PFSK-1 (cell line): Measurements from ENCODE around the gene PRKAG2.

ENCODE experiments used
- FOXP2 ChIP-seq: optimal IDR thresholded peaks from 2 replicates; pipeline ENCODE3; 2011; ENCODE audit warnings: borderline replicate concordance, control low read depth, inconsistent platforms; ENCODE audit not compliant: insufficient read depth; ENCODE audit errors: extremely low read length, extremely low read depth
- POLR2AphosphoS5 ChIP-seq: IDR thresholded peaks from 2 replicates; pipeline ENCODE4 v1.6.1; 2012; ENCODE audit warnings: low read depth, mild to moderate bottlenecking, control low read depth, low read length, moderate library complexity
- SIN3A ChIP-seq: IDR thresholded peaks from 2 replicates; pipeline ENCODE4 v1.6.1; 2012; ENCODE audit warnings: mild to moderate bottlenecking, low read length, moderate library complexity, borderline replicate concordance; ENCODE audit not compliant: insufficient read depth
- TAF1 ChIP-seq: IDR thresholded peaks from 2 replicates; pipeline ENCODE4 v1.6.1; 2012; ENCODE audit warnings: low read length, control low read depth, borderline replicate concordance; ENCODE audit not compliant: insufficient read depth
- TF ChIP-seq, protein P1 (sequence below), 2 experiments: IDR thresholded peaks; 2 replicates each; pipeline versions ENCODE4 v1.6.1 to v1.8.0; 2011 to 2012; ENCODE audit warnings: low read depth in 2 of 2, low read length in 2 of 2, control low read depth in 1 of 2, inconsistent platforms in 1 of 2, mild to moderate bottlenecking in 1 of 2, moderate library complexity in 1 of 2; ENCODE audit not compliant: insufficient read depth in 1 of 2

Gene PRKAG2

DNA sequence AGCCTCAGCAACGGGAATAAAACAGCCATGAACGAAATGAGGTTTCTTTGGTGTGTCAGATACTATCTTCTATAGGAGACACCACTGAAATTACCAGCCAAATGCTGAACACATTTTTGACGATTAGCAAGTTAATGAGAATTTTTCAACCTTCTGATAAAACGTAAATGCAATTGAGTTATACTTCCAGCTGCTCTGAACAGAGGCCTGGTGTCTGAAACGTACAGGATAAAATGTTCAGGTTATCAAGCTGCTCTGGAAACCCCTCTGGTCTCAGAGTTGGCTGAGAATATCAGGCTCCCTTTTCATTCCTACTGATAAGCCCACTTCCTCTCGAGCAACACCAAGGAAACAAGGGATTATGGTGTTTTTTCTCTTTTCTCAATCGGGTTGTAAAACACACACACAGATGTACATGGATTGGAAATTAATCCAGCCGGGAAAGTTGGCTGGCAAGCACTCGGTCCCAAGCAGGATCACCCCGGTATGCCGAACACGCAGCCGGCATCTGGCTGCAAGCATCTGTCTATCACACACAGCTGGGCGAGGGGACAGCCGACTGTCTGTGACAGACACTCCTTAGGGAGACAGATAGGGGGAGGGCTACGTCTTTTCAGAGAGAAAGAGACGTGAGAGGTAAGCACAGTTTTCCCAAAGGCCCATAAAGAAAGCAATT, 171.8 kb downstream of the PRKAG2 start:
- TF ChIP-seq POLR2AphosphoS5: no peak
- TF ChIP-seq, protein P1, sequence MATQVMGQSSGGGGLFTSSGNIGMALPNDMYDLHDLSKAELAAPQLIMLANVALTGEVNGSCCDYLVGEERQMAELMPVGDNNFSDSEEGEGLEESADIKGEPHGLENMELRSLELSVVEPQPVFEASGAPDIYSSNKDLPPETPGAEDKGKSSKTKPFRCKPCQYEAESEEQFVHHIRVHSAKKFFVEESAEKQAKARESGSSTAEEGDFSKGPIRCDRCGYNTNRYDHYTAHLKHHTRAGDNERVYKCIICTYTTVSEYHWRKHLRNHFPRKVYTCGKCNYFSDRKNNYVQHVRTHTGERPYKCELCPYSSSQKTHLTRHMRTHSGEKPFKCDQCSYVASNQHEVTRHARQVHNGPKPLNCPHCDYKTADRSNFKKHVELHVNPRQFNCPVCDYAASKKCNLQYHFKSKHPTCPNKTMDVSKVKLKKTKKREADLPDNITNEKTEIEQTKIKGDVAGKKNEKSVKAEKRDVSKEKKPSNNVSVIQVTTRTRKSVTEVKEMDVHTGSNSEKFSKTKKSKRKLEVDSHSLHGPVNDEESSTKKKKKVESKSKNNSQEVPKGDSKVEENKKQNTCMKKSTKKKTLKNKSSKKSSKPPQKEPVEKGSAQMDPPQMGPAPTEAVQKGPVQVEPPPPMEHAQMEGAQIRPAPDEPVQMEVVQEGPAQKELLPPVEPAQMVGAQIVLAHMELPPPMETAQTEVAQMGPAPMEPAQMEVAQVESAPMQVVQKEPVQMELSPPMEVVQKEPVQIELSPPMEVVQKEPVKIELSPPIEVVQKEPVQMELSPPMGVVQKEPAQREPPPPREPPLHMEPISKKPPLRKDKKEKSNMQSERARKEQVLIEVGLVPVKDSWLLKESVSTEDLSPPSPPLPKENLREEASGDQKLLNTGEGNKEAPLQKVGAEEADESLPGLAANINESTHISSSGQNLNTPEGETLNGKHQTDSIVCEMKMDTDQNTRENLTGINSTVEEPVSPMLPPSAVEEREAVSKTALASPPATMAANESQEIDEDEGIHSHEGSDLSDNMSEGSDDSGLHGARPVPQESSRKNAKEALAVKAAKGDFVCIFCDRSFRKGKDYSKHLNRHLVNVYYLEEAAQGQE (IDR thresholded peaks at IDR 0.05; ENCODE audit: insufficient read depth in 1 of 2, low read depth in 2 of 2, low read length in 2 of 2): no peak
- no peak for TF ChIP-seq FOXP2
- no peak for TF ChIP-seq TAF1
- no peak for TF ChIP-seq SIN3A

DNA sequence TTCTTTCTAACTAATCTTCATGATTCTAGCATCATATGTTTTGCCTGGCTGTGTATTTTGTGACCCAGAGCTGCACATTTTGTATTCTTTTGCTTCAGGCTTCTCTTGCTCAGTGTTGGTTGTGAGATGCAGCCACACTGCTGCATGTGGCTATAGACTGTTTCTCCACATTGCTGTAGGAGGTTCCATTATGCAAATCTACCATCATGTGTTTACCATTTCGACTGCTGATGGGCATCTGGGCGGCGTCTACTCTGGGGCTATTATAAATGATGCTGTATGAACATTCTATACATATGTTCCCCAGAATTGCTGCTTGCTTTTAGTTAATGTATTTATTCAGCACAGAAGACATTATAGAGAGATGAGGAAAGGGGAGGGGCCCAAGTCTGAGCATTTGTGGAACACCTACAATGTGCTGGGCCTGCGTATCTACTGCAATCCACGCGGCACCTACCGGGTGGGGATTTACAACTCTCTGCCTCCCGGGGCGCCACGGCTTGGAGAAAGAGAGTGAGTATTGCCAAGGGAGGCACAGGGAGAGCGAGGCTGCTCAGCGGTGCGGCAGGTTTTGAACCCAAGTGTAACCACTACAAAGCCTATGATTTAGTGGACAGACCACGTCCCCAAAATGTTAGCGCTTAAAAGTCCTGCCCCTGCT, 172.5 kb downstream of the PRKAG2 start:
- TF ChIP-seq FOXP2 (no peak), SIN3A (no peak), POLR2AphosphoS5 (no peak)

DNA sequence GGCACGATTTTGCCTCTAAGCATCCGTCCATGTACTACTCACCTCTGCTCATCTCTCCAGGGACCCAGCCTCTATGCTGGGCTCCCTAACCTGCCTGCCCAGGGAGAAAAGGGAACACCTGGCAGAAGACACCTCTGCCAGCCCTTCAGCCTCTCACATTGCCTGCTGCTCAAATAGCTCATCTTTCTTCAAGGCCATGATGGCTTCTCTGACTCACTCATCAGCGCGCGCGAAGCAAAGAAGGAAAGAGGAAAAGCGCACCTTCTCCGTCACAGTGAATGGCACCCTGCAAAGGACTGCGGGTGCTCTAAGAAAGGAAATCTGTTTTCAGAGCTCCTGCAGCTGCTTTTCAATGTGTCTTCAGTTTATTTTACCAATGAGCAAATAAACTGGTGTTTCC, 174.0 kb downstream of the PRKAG2 start:
- no peak for TF ChIP-seq POLR2AphosphoS5
- no peak for TF ChIP-seq FOXP2
- TF ChIP-seq SIN3A: no peak
- TF ChIP-seq TAF1: no peak
- TF ChIP-seq, protein P1 (IDR thresholded peaks at IDR 0.05; ENCODE audit: insufficient read depth in 1 of 2, low read depth in 2 of 2, low read length in 2 of 2): no peak

DNA sequence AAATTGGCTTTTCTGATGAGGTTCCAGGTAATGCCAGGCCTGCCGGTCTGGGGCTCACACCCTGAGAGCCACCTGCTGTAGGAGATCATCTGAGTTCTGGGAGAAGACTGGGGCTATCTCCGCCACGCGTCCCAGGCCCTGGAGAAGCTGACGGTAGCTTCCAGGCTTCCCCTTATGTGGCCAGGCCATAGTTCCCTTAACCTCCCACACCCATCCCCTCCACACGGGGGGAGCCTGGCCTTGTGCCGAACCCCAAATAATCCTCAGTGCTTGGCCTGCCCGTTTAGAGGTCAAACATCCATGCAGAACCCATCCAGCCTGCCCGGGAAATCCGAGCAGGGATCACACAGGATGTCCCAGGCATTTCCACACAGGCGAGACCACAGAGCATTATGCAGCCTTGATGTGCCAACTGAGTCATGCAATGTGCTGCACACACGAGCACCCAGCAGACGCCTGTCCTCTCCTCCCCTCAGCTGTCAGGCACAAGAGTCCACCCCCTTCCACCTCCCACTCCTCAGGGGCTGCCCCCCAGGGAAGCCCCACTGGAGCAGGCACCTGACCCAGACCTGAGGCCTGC, 176.2 kb downstream of the PRKAG2 start:
- no peak for TF ChIP-seq FOXP2
- TF ChIP-seq SIN3A: no peak
- TF ChIP-seq, protein P1 (IDR thresholded peaks at IDR 0.05; ENCODE audit: insufficient read depth in 1 of 2, low read depth in 2 of 2, low read length in 2 of 2): no peak
- TF ChIP-seq TAF1: no peak
- no peak for TF ChIP-seq POLR2AphosphoS5

DNA sequence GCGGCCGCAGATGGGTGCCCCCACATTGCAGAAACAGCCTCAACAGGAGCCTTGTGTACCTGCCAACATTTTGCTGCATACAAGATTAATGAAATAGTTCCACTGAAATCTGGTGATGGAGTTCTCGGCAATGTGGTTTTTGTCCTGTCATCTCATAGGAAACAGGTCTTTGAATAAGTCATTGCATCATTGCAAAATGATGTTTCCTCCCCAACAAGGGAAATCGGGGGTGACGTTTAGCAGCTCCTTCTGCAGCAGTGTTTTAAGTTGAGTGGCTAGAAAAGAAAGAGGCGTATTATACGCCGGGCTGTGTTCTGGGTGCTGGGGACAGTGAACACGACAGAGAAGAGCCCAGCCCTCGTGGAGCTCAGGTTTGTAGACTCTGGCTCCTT, 177.0 kb downstream of the PRKAG2 start:
- TF ChIP-seq SIN3A (no peak), TAF1 (no peak), FOXP2 (no peak)
- TF ChIP-seq, protein P1 (IDR thresholded peaks at IDR 0.05; ENCODE audit: insufficient read depth in 1 of 2, low read depth in 2 of 2, low read length in 2 of 2): no peak
